HepG2 (cell line): Measurements from ENCODE around the gene NFIC. TPM values are rescaled to one million over a fixed set of nuclear protein-coding genes. Genes with fewer than 3 reads are reported as not detected.

Experiments
- ATF4 ChIP-seq, 2 experiments: fragments of 450-650 bp in 1 of 2; sonication (generic) in 1 of 2; formaldehyde crosslinking; IDR thresholded peaks; 2 replicates each; pipeline versions ENCODE4 v1.5.0 to v1.8.0; 2020 to 2022; ENCODE audit warnings: mild to moderate bottlenecking in 1 of 2, missing genetic modification reagents in 1 of 2
- CENPT ChIP-seq: sonication (generic); formaldehyde crosslinking; IDR thresholded peaks from 2 replicates; pipeline ENCODE4 v1.8.0; 2022; ENCODE audit warnings: low read depth, mild to moderate bottlenecking, moderate library complexity, missing genetic modification reagents
- DBP ChIP-seq: sonication (generic); formaldehyde crosslinking; IDR thresholded peaks from 2 replicates; pipeline ENCODE4 v1.4.0; 2020; ENCODE audit warnings: missing genetic modification reagents; ENCODE audit errors: not compliant biosample characterization
- DR1 ChIP-seq: sonication (generic); formaldehyde crosslinking; IDR thresholded peaks from 2 replicates; pipeline ENCODE4 v1.8.0; 2021; ENCODE audit warnings: mild to moderate bottlenecking, missing genetic modification reagents, inconsistent platforms
- ERF ChIP-seq: IDR thresholded peaks from 2 replicates; pipeline ENCODE4 v1.6.1; 2018; ENCODE audit warnings: missing biosample characterization, missing genetic modification reagents
- ETV6 ChIP-seq: sonication (generic); formaldehyde crosslinking; conservative IDR thresholded peaks from 2 replicates; pipeline ENCODE4 v1.4.0; 2020; ENCODE audit warnings: missing genetic modification reagents
- FOXK2 ChIP-seq: fragments of 450-650 bp; IDR thresholded peaks from 2 replicates; pipeline ENCODE4 v1.6.1; 2016
- HBP1 ChIP-seq: IDR thresholded peaks from 2 replicates; pipeline ENCODE4 v1.6.1; 2016; ENCODE audit warnings: low read depth, control low read depth
- JARID2 ChIP-seq: sonication (generic); formaldehyde crosslinking; IDR thresholded peaks from 2 replicates; pipeline ENCODE4 v1.8.1; 2023; ENCODE audit warnings: missing genetic modification reagents, inconsistent platforms; ENCODE audit not compliant: insufficient replicate concordance
- KAT7 ChIP-seq: IDR thresholded peaks from 2 replicates; pipeline ENCODE4 v1.6.1; 2018; ENCODE audit warnings: borderline replicate concordance, missing compliant biosample characterization
- MEIS1 ChIP-seq: sonication (generic); formaldehyde crosslinking; IDR thresholded peaks from 2 replicates; pipeline ENCODE4 v1.9.0; 2021; ENCODE audit warnings: mild to moderate bottlenecking, missing genetic modification reagents, moderate library complexity, borderline replicate concordance
- RBM22 ChIP-seq: fragments of 200-400 bp; formaldehyde crosslinking; optimal IDR thresholded peaks from 2 replicates; pipeline ENCODE3; 2017; ENCODE audit warnings: mild to moderate bottlenecking, low read length, moderate library complexity
- RNF2 ChIP-seq: fragments of 450-650 bp; conservative IDR thresholded peaks from 2 replicates; pipeline ENCODE4 v1.6.1; 2016; ENCODE audit warnings: low read depth
- SNRNP70 ChIP-seq: fragments of 200-400 bp; formaldehyde crosslinking; IDR thresholded peaks from 2 replicates; pipeline ENCODE4 v1.6.1; 2017; ENCODE audit warnings: mild to moderate bottlenecking, low read depth, low read length, moderate library complexity
- SRY ChIP-seq: sonication (generic); formaldehyde crosslinking; IDR thresholded peaks from 2 replicates; pipeline ENCODE4 v1.8.0; 2022; ENCODE audit warnings: mild to moderate bottlenecking, missing genetic modification reagents
- THAP7 ChIP-seq: sonication (generic); formaldehyde crosslinking; IDR thresholded peaks from 2 replicates; pipeline ENCODE4 v1.8.1; 2023; ENCODE audit warnings: mild to moderate bottlenecking, missing genetic modification reagents
- WIZ ChIP-seq: sonication (generic); formaldehyde crosslinking; IDR thresholded peaks from 2 replicates; pipeline ENCODE4 v1.5.1; 2020; ENCODE audit warnings: mild to moderate bottlenecking, missing genetic modification reagents
- ZFP82 ChIP-seq: sonication (generic); formaldehyde crosslinking; IDR thresholded peaks from 2 replicates; pipeline ENCODE4 v1.5.1; 2020; ENCODE audit warnings: mild to moderate bottlenecking, missing genetic modification reagents, borderline replicate concordance
- ZNF232 ChIP-seq: sonication (generic); formaldehyde crosslinking; IDR thresholded peaks from 2 replicates; pipeline ENCODE4 v1.4.0; 2020; ENCODE audit warnings: missing genetic modification reagents, borderline replicate concordance
- ZNF292 ChIP-seq: sonication (generic); formaldehyde crosslinking; IDR thresholded peaks from 2 replicates; pipeline ENCODE4 v1.8.1; 2022; ENCODE audit warnings: mild to moderate bottlenecking, low read depth, missing genetic modification reagents, borderline replicate concordance
- ZNF484 ChIP-seq: sonication (generic); formaldehyde crosslinking; IDR thresholded peaks from 2 replicates; pipeline ENCODE4 v1.5.1; 2020; ENCODE audit warnings: mild to moderate bottlenecking, low read depth, missing genetic modification reagents, borderline replicate concordance
- ZNF850 ChIP-seq: sonication (generic); formaldehyde crosslinking; conservative IDR thresholded peaks from 2 replicates; pipeline ENCODE4 v1.9.0; 2021; ENCODE audit warnings: mild to moderate bottlenecking, missing genetic modification reagents
- ZNF879 ChIP-seq: sonication (generic); formaldehyde crosslinking; IDR thresholded peaks from 2 replicates; pipeline ENCODE4 v1.8.1; 2023; ENCODE audit warnings: missing genetic modification reagents
- polyA plus RNA-seq, 8 experiments: library from polyadenylated mRNA; depleted of rRNA in 3 of 8; stranded (reverse) in 7 of 8; unstranded in 1 of 8; fragments of >200 nt; fragmentation: Illumina TruSeq in 4 of 8; extraction: Trizol in 4 of 8; gene quantifications; 2 replicates each; pipeline versions ENCODE4 v1.2.1 to v1.2.3, GENCODE V29; 2011 to 2016; ENCODE audit warnings: low read depth in 4 of 8, missing spikeins in 1 of 8, mixed read lengths in 1 of 8; ENCODE audit not compliant: insufficient read depth in 1 of 8
- total RNA-seq, 5 experiments: library from RNA; depleted of rRNA; stranded (reverse); fragments of >200 nt; fragmentation: Illumina TruSeq; extraction: Trizol; gene quantifications; 2 replicates each; pipeline ENCODE4 v1.2.3, GENCODE V29; 2016; ENCODE audit warnings: low read depth in 1 of 5

The NFIC gene
- total and polyA plus RNA-seq, 2 of the 13 experiments (the other 11 are each of a cell fraction or from before 2014, with no cell fraction given) = 1.3 to 2.5 TPM

GRCh38 chr19:3360421-3361383 lies 5.7 kb upstream of the NFIC start (continued):
- TF ChIP-seq HBP1 (CRISPR knock-in tag) (no peak), SNRNP70 (no peak), DR1 (CRISPR knock-in tag) (no peak), CENPT (peak; percentile 27; the same call in 1 of the 2 replicates), MEIS1 (CRISPR knock-in tag) (0 out of 2 replicates have a peak, but pooled peaks have one; percentile 36), ZNF484 (no peak), ZNF879 (CRISPR knock-in tag) (0 out of 2 replicates have a peak, but pooled peaks have one; percentile 56), JARID2 (no peak), ETV6 (CRISPR knock-in tag) (no peak), RNF2 (peak; percentile 75; the same call in 1 of the 2 replicates), ZNF292 (CRISPR knock-in tag) (no peak), DBP (CRISPR knock-in tag) (no peak), ZNF232 (CRISPR knock-in tag) (0 out of 2 replicates have a peak, but pooled peaks have one; percentile 30), ZFP82 (CRISPR knock-in tag) (0 out of 2 replicates have a peak, but pooled peaks have one; percentile 60), ATF4 (CRISPR knock-in tag; IDR thresholded peaks at IDR 0.05) (no peak), KAT7 (no peak), ZNF850 (CRISPR knock-in tag) (no peak), THAP7 (CRISPR knock-in tag) (no peak), ERF (CRISPR knock-in tag) (0 out of 2 replicates have a peak, but pooled peaks have one; percentile 21), SRY (CRISPR knock-in tag) (peak; percentile 69; the same call in 1 of the 2 replicates), RBM22 (no peak), FOXK2 (no peak), WIZ (no peak)
